SH-SY5Y (cell line): ENCODE data around the gene RIMKLB.

Experiments
- GATA2 ChIP-seq: IDR thresholded peaks from 2 replicates; pipeline ENCODE4 v1.6.1; 2011; ENCODE audit warnings: mild to moderate bottlenecking, low read depth, low read length
- GATA3 ChIP-seq: IDR thresholded peaks from 2 replicates; pipeline ENCODE4 v1.6.1; 2011; ENCODE audit warnings: low read depth, mild to moderate bottlenecking, low read length, moderate library complexity

DNA sequence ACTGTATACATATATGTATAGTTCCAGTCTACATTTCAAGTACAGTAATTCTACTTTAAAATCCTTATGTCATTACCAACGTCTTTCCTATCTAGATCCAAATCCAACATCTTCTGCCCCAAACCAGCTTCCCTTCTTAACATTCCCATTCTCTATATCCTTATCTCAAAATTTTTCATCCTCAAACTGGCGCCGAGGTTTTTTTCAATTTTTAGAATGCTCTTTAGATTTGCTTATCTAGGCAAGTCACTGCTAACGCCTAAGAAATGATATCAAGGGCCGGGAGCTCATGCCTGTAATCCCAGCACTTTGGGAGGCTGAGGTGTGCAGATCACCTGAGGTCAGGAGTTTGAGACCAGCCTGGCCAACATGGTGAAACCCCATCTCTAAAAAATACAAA is 48.3 kb downstream of the RIMKLB start:
- TF ChIP-seq GATA2, result no peak
- no peak for TF ChIP-seq GATA3
